Keratinocyte (primary cell): ENCODE measurements around the gene DDX4.

Experiments
- CTCF ChIP-seq, 3 experiments: IDR thresholded peaks in 1 of 3; conservative IDR thresholded peaks in 1 of 3; optimal IDR thresholded peaks in 1 of 3; 2 replicates in 2 of 3; 3 replicates in 1 of 3; pipeline versions ENCODE3 to v1.5.1; 2011; ENCODE audit warnings: low read length in 3 of 3, mild to moderate bottlenecking in 3 of 3, moderate library complexity in 2 of 3, control low read depth in 1 of 3, inconsistent platforms in 1 of 3; ENCODE audit not compliant: insufficient read depth in 2 of 3; ENCODE audit errors: extremely low read depth in 1 of 3
- EZH2 ChIP-seq: IDR thresholded peaks from one replicate; pipeline ENCODE4 v1.6.1; 2012; ENCODE audit warnings: inconsistent platforms, mild to moderate bottlenecking, low read length, moderate library complexity

GRCh38 chr5:55836191-55836590 is 98.3 kb downstream of the DDX4 start:
- TF ChIP-seq CTCF (optimal IDR thresholded peaks at IDR 0.05 in 1 of 3, IDR thresholded peaks at IDR 0.05 in 1 of 3, conservative IDR thresholded peaks at IDR 0.05 in 1 of 3; ENCODE audit: extremely low read depth in 1 of 3, insufficient read depth in 2 of 3, low read length in 3 of 3), result no peak
- TF ChIP-seq EZH2, result no peak
